ENCODE measurements around the gene GSG1L. TPM values are rescaled to one million over a fixed set of nuclear protein-coding genes. Genes with fewer than 3 reads are reported as not detected.

The GSG1L gene
- total and polyA plus RNA-seq, 2 of the 13 experiments (the other 11 are each of a cell fraction or from before 2014, with no cell fraction given) = not detected

DNA sequence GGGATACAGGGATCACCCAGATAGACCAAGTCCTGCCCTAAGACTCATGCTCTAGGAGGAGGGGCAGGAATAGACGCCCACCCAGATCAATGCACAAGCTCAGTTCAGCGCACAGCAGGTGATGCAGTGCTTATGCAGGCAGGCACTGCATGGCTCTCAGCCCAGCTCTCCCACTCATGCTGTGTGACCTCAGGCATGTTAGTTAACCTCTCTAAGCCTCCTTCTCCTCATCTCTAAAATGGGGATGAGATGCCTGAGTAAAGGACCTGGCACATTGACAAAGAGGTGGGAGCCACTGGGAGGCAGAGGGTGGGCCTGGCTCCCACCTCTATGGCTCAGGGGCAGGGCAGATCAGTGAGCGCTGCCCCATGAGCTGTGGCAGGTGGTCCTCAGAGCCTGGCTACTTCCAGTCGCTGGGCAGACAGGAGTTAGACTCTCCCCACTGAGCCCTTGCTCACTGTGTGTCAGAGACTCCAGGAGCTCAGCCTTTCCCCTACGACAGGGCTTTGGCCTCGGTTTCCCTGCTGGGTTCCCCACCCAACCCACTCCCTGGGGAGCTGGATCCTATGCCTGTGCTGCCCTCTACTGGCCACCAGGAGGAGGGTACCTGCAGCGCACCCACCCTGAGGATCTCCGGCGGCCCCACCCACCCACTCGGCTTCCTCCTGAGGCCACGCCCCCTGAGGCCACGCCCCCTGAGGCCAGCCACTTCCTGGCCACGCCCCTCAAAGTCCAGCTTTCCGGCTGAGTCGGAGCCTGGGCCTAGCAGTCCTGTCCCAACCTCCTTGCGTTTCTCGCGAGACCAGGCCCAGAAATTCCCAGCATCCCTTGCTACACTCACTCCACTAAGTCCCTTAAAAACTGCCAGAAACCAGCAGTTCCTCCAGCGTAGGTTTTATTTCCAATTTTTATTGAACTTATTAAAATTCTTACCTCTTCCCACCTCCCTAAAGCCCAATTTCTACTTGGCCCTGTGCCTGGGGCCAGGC lies 196.1 kb downstream of the GSG1L start (continued):
- no peak for TF ChIP-seq PAF1 (CRISPR knock-in tag; IDR thresholded peaks at IDR 0.05)
- no peak for TF ChIP-seq SMAD9 (CRISPR knock-in tag; IDR thresholded peaks at IDR 0.05)
- no peak for TF ChIP-seq EEA1 (CRISPR knock-in tag; IDR thresholded peaks at IDR 0.05; ENCODE audit: borderline replicate concordance)
- no peak for TF ChIP-seq MXD4 (CRISPR knock-in tag; IDR thresholded peaks at IDR 0.05)
- TF ChIP-seq AGO1 (IDR thresholded peaks at IDR 0.05; ENCODE audit: low read depth, low read length, poor library complexity, severe bottlenecking) = no peak
- no peak for TF ChIP-seq RARA (CRISPR knock-in tag; IDR thresholded peaks at IDR 0.05)
- peak; percentile 61; the same call in 1 of the 2 replicates for TF ChIP-seq GATAD1 (CRISPR knock-in tag; IDR thresholded peaks at IDR 0.05)
- TF ChIP-seq ZNF549 (CRISPR knock-in tag; IDR thresholded peaks at IDR 0.05) = no peak
- no peak for TF ChIP-seq ZNF101 (CRISPR knock-in tag; IDR thresholded peaks at IDR 0.05; ENCODE audit: borderline replicate concordance, low read depth)
- TF ChIP-seq BCL6 (CRISPR knock-in tag; IDR thresholded peaks at IDR 0.05) = no peak
- TF ChIP-seq, protein P1, sequence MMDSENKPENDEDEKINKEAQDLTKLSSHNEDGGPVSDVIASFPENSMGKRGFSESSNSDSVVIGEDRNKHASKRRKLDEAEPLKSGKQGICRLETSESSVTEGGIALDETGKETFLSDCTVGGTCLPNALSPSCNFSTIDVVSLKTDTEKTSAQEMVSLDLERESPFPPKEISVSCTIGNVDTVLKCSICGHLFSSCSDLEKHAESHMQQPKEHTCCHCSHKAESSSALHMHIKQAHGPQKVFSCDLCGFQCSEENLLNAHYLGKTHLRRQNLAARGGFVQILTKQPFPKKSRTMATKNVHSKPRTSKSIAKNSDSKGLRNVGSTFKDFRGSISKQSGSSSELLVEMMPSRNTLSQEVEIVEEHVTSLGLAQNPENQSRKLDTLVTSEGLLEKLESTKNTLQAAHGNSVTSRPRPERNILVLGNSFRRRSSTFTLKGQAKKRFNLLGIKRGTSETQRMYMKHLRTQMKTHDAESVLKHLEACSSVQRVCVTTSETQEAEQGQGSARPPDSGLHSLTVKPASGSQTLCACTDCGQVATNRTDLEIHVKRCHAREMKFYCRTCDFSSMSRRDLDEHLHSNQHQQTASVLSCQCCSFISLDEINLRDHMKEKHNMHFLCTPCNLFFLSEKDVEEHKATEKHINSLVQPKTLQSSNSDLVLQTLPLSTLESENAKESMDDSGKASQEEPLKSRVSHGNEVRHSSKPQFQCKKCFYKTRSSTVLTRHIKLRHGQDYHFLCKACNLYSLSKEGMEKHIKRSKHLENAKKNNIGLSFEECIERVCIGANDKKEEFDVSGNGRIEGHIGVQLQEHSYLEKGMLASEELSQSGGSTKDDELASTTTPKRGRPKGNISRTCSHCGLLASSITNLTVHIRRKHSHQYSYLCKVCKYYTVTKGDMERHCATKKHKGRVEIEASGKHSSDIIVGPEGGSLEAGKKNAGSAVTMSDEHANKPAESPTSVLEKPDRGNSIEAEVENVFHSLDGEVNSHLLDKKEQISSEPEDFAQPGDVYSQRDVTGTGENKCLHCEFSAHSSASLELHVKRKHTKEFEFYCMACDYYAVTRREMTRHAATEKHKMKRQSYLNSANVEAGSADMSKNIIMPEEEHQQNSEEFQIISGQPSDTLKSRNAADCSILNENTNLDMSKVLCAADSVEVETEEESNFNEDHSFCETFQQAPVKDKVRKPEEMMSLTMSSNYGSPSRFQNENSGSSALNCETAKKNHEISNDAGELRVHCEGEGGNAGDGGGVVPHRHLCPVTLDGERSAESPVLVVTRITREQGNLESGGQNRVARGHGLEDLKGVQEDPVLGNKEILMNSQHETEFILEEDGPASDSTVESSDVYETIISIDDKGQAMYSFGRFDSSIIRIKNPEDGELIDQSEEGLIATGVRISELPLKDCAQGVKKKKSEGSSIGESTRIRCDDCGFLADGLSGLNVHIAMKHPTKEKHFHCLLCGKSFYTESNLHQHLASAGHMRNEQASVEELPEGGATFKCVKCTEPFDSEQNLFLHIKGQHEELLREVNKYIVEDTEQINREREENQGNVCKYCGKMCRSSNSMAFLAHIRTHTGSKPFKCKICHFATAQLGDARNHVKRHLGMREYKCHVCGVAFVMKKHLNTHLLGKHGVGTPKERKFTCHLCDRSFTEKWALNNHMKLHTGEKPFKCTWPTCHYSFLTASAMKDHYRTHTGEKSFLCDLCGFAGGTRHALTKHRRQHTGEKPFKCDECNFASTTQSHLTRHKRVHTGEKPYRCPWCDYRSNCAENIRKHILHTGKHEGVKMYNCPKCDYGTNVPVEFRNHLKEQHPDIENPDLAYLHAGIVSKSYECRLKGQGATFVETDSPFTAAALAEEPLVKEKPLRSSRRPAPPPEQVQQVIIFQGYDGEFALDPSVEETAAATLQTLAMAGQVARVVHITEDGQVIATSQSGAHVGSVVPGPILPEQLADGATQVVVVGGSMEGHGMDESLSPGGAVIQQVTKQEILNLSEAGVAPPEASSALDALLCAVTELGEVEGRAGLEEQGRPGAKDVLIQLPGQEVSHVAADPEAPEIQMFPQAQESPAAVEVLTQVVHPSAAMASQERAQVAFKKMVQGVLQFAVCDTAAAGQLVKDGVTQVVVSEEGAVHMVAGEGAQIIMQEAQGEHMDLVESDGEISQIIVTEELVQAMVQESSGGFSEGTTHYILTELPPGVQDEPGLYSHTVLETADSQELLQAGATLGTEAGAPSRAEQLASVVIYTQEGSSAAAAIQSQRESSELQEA (CRISPR knock-in tag; IDR thresholded peaks at IDR 0.05; ENCODE audit: not compliant biosample characterization) = no peak
- TF ChIP-seq, protein P2, sequence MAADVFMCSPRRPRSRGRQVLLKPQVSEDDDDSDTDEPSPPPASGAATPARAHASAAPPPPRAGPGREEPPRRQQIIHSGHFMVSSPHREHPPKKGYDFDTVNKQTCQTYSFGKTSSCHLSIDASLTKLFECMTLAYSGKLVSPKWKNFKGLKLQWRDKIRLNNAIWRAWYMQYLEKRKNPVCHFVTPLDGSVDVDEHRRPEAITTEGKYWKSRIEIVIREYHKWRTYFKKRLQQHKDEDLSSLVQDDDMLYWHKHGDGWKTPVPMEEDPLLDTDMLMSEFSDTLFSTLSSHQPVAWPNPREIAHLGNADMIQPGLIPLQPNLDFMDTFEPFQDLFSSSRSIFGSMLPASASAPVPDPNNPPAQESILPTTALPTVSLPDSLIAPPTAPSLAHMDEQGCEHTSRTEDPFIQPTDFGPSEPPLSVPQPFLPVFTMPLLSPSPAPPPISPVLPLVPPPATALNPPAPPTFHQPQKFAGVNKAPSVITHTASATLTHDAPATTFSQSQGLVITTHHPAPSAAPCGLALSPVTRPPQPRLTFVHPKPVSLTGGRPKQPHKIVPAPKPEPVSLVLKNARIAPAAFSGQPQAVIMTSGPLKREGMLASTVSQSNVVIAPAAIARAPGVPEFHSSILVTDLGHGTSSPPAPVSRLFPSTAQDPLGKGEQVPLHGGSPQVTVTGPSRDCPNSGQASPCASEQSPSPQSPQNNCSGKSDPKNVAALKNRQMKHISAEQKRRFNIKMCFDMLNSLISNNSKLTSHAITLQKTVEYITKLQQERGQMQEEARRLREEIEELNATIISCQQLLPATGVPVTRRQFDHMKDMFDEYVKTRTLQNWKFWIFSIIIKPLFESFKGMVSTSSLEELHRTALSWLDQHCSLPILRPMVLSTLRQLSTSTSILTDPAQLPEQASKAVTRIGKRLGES (CRISPR knock-in tag; IDR thresholded peaks at IDR 0.05; ENCODE audit: borderline replicate concordance) = no peak
- TF ChIP-seq CBFB (CRISPR knock-in tag; IDR thresholded peaks at IDR 0.05) = no peak
- no peak for TF ChIP-seq ZNF883 (CRISPR knock-in tag; IDR thresholded peaks at IDR 0.05; ENCODE audit: not compliant biosample characterization)
- no peak for TF ChIP-seq ZFP41 (CRISPR knock-in tag; IDR thresholded peaks at IDR 0.05; ENCODE audit: borderline replicate concordance)
- peak; percentile 43 for TF ChIP-seq PTBP1 (IDR thresholded peaks at IDR 0.05; ENCODE audit: low read depth, low read length, poor library complexity, severe bottlenecking)
- TF ChIP-seq ZNF329 (CRISPR knock-in tag; IDR thresholded peaks at IDR 0.05; ENCODE audit: low read depth) = no peak
- no peak for TF ChIP-seq MATR3 (CRISPR knock-in tag; IDR thresholded peaks at IDR 0.05)
- no peak for TF ChIP-seq ZNF160 (CRISPR knock-in tag; IDR thresholded peaks at IDR 0.05)

All from HepG2 (cell line).